ENCODE measurements around the gene C11orf16. TPM values are rescaled to one million over a fixed set of nuclear protein-coding genes. Genes with fewer than 3 reads are reported as not detected.
A peak's percentile ranks its signal among the peaks of the same experiment; 100 is the strongest.

Gene C11orf16
- total and polyA plus RNA-seq, 2 experiments from 2014 or later = not detected

GRCh38 chr11:8914661-8915018 lies 18.1 kb downstream of the C11orf16 start:
- Histone ChIP-seq H3K79me2 (peaks cover 23% of the 10 kb centered on the region), H3K27ac (no peak overlapping the region), H3K27me3 (no peaks in the 10 kb centered on the region), H3K9me2 (replicated peaks; ENCODE audit: insufficient read depth) (no peaks in the 10 kb centered on the region), H4K20me1 (ENCODE audit: insufficient read depth, poor library complexity, severe bottlenecking) (no peaks in the 10 kb centered on the region), H3K36me3 (replicated peaks; ENCODE audit: insufficient read depth, low read depth) (no peaks in the 10 kb centered on the region), H3K4me3 (no peak overlapping the region), H3K4me2 (peak overlapping the region; percentile 61), H3K4me1 (ENCODE audit: insufficient read depth) (peaks cover 31% of the 10 kb centered on the region), H3K9me3 (ENCODE audit: low read depth) (no peaks in the 10 kb centered on the region), H2AFZ (no peak overlapping the region)
- no peak for TF ChIP-seq EZH2 (IDR thresholded peaks at IDR 0.05; ENCODE audit: borderline replicate concordance)
- TF ChIP-seq CTCF (IDR thresholded peaks at IDR 0.05; ENCODE audit: poor library complexity) = no peak
- no peak for TF ChIP-seq EZH2phosphoT487 (IDR thresholded peaks at IDR 0.05; ENCODE audit: low read depth, severe bottlenecking, unreplicated experiment)
- no peak for DNase-seq (ENCODE audit: low spot score)
- 91% methylated on average over 4 of the region's 4 CpGs for WGBS (ENCODE audit: low lambda C conversion rate, missing lambda C conversion rate)

DNA sequence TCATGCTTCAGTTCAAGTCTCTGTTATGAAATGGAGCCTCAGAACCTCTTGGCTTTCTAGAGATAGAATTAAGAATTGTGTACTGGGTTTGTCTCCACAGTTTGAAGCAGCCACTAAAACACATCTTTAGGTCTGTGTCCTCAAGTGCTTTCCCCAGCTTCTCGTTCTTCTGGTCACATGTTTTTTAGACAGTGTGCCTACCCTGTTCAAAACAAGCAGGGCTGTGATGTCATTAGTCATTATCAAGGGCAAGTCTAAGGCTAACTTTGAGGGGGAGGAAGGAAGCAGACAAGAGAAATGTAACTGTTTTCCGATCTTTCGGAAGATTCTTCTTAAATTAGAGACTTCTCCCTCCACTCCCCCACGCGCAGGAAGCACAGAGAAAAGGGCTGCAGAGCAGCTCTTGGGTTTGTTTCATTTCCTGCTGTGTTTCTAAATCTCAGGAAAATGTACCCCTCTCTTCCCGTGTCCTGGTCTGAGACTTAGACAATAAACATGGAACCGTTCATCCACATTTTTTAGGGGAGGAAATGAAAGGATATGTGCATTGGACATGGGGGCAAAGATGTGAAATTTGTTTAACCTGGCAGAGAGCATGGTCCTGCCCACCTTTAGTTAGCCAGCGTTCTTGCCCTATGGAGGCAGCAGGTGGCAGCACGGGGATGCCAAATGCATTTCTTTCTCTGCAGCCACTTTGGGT lies 18.6 kb downstream of the C11orf16 start:
- Histone ChIP-seq H3K4me2 (peak overlapping the region; percentile 61), H2AFZ (peak overlapping the region; percentile 18), H3K4me3 (no peak overlapping the region), H3K9me3 (ENCODE audit: low read depth) (no peaks in the 10 kb centered on the region), H3K79me2 (peaks cover 23% of the 10 kb centered on the region), H3K36me3 (replicated peaks; ENCODE audit: insufficient read depth, low read depth) (no peaks in the 10 kb centered on the region), H3K27ac (peak overlapping the region; percentile 28), H4K20me1 (ENCODE audit: insufficient read depth, poor library complexity, severe bottlenecking) (no peaks in the 10 kb centered on the region), H3K9me2 (replicated peaks; ENCODE audit: insufficient read depth) (no peaks in the 10 kb centered on the region), H3K27me3 (no peaks in the 10 kb centered on the region), H3K4me1 (ENCODE audit: insufficient read depth) (peaks cover 33% of the 10 kb centered on the region)
- peak; percentile 58 for DNase-seq (ENCODE audit: low spot score)
- 55% methylated on average over 9 of the region's 9 CpGs for WGBS (ENCODE audit: low lambda C conversion rate, missing lambda C conversion rate)
- TF ChIP-seq CTCF (IDR thresholded peaks at IDR 0.05; ENCODE audit: poor library complexity) (peak; percentile 65), EZH2 (IDR thresholded peaks at IDR 0.05; ENCODE audit: borderline replicate concordance) (no peak), EZH2phosphoT487 (IDR thresholded peaks at IDR 0.05; ENCODE audit: low read depth, severe bottlenecking, unreplicated experiment) (no peak)

GRCh38 chr11:8911029-8911823 lies 21.5 kb downstream of the C11orf16 start, which contains the start of gene AKIP1:
Gene AKIP1 (plus strand): TSS chr11:8911189. CDS start chr11:8911450, 261 bp downstream.
- Histone ChIP-seq H4K20me1 (ENCODE audit: insufficient read depth, poor library complexity, severe bottlenecking) (no peaks in the 10 kb centered on the region), H2AFZ (peak within 1 kb of the TSS; percentile 88), H3K4me2 (peak within 1 kb of the TSS; percentile 97), H3K79me2 (peaks cover 23% of the 10 kb centered on the region), H3K9me3 (ENCODE audit: low read depth) (no peaks in the 10 kb centered on the region), H3K9me2 (replicated peaks; ENCODE audit: insufficient read depth) (no peaks in the 10 kb centered on the region), H3K4me1 (ENCODE audit: insufficient read depth) (peaks cover 22% of the 10 kb centered on the region), H3K4me3 (peak within 1 kb of the TSS; percentile 73), H3K36me3 (replicated peaks; ENCODE audit: insufficient read depth, low read depth) (no peaks in the 10 kb centered on the region), H3K27ac (peak within 1 kb of the TSS; percentile 87), H3K27me3 (no peaks in the 10 kb centered on the region)
- under 1% methylated on average over 56 of the region's 68 CpGs for WGBS (ENCODE audit: low lambda C conversion rate, missing lambda C conversion rate)
- DNase-seq (ENCODE audit: low spot score) = peak; percentile 99
- no peak for TF ChIP-seq EZH2 (IDR thresholded peaks at IDR 0.05; ENCODE audit: borderline replicate concordance)

DNA sequence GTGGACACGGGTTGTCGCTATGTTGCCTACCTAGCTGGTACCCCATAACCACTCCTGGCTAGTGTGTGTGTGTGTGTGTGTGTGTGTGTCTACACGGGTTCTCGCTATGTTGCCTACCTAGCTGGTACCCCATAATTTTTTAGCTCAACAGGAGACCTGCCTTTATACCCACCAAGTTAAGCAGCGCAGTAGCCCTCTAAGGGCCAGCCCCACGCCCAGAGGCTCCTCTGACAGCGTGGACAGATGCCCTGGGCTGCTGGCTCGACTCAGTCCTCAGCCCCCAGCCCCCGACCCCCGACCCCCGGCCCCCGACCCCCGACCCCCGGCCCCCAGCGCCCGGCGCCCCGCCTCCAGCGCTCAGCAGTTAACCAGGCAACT lies 22.1 kb downstream of the C11orf16 start:
- no peak overlapping the region for H3K27ac ChIP-seq
- no peaks in the 10 kb centered on the region for H3K9me3 ChIP-seq (ENCODE audit: low read depth)
- no peaks in the 10 kb centered on the region for H3K36me3 ChIP-seq (replicated peaks; ENCODE audit: insufficient read depth, low read depth)
- TF ChIP-seq EZH2 (IDR thresholded peaks at IDR 0.05; ENCODE audit: borderline replicate concordance) (no peak), CTCF (IDR thresholded peaks at IDR 0.05; ENCODE audit: poor library complexity) (no peak), EZH2phosphoT487 (IDR thresholded peaks at IDR 0.05; ENCODE audit: low read depth, severe bottlenecking, unreplicated experiment) (no peak)
- H3K4me2 ChIP-seq = peak overlapping the region; percentile 97
- WGBS (ENCODE audit: low lambda C conversion rate, missing lambda C conversion rate) = 0% methylated on average over 7 of the region's 19 CpGs
- H3K4me3 ChIP-seq = peak overlapping the region; percentile 28
- peaks cover 23% of the 10 kb centered on the region for H3K79me2 ChIP-seq
- H2AFZ ChIP-seq = peak overlapping the region; percentile 77
- H3K4me1 ChIP-seq (ENCODE audit: insufficient read depth) = peaks cover 20% of the 10 kb centered on the region
- H3K9me2 ChIP-seq (replicated peaks; ENCODE audit: insufficient read depth) = no peaks in the 10 kb centered on the region
- H3K27me3 ChIP-seq = no peaks in the 10 kb centered on the region
- DNase-seq (ENCODE audit: low spot score) = no peak
- no peaks in the 10 kb centered on the region for H4K20me1 ChIP-seq (ENCODE audit: insufficient read depth, poor library complexity, severe bottlenecking)
